ENCODE data around the gene JAK3.
"Not testable (repeated sequence)": the region's sequence is repeated elsewhere in the genome, so short reads cannot be mapped to it uniquely, and the experiment has no call there.

DNA sequence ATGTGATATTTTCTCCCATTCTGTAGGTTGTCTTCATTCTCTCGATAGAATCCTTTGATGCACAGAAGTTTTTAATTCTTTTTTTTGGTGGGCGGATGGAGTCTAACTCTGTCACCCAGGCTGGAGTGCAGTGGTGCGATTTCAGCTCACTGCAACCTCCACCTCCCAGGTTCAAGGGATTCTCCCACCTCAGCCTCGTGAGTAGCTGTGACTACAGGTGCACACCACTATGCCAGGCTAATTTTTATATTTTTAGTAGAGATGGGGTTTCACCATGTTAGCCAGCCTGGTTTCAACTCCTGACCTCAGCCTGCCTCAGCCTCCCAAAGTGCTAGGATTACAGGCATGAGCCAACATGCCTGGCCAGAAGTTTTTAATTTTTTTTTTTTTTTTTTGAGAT lies 39.4 kb upstream of the JAK3 start:
- not testable (repeated sequence) for TF ChIP-seq POLR2A, EP300 (IDR thresholded peaks at IDR 0.05)
- TF ChIP-seq, protein P1, sequence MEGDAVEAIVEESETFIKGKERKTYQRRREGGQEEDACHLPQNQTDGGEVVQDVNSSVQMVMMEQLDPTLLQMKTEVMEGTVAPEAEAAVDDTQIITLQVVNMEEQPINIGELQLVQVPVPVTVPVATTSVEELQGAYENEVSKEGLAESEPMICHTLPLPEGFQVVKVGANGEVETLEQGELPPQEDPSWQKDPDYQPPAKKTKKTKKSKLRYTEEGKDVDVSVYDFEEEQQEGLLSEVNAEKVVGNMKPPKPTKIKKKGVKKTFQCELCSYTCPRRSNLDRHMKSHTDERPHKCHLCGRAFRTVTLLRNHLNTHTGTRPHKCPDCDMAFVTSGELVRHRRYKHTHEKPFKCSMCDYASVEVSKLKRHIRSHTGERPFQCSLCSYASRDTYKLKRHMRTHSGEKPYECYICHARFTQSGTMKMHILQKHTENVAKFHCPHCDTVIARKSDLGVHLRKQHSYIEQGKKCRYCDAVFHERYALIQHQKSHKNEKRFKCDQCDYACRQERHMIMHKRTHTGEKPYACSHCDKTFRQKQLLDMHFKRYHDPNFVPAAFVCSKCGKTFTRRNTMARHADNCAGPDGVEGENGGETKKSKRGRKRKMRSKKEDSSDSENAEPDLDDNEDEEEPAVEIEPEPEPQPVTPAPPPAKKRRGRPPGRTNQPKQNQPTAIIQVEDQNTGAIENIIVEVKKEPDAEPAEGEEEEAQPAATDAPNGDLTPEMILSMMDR (IDR thresholded peaks at IDR 0.05), result not testable (repeated sequence)
